Vagina (tissue), 2 donors: ENCODE data around the gene MTUS2.

Experiments used
- CTCF ChIP-seq, 3 experiments: fragments of 450-650 bp in 2 of 3; fragments of 200-600 bp in 1 of 3; sonication (generic) in 1 of 3; IDR thresholded peaks; one replicate each; pipeline ENCODE4 v1.5.1; 2017 to 2019; ENCODE audit warnings: antibody characterized with exemption in 3 of 3, mild to moderate bottlenecking in 2 of 3, moderate library complexity in 2 of 3
- POLR2A ChIP-seq, 2 donors: fragments of 450-650 bp; IDR thresholded peaks; one replicate each; pipeline ENCODE4 v1.6.1; 2017; ENCODE audit warnings: antibody characterized with exemption in 2 of 2, mild to moderate bottlenecking in 2 of 2, moderate library complexity in 2 of 2

- TF ChIP-seq POLR2A (IDR thresholded peaks at IDR 0.05) (no peak), CTCF (IDR thresholded peaks at IDR 0.05) (no peak)
These were observed 2.9 kb upstream of the MTUS2 start for GRCh38 chr13:28817204-28817603.
